WTC11 (cell line): ENCODE data around the gene U2AF2. TPM values are rescaled to one million over a fixed set of nuclear protein-coding genes. Genes with fewer than 3 reads are reported as not detected.

Experiments used
- ATAC-seq: fragments of 200-7000 bp; cut with Tn5 transposase; 2 replicates; pipeline ENCODE4 v1.10.0; 2021; ENCODE audit warnings: mild to moderate bottlenecking, moderate library complexity
- CTCF ChIA-PET: fragments of 300-600 bp; sonication (Branson Sonifier 250); formaldehyde crosslinking; loops from one replicate; lab custom pipeline; 2021; ENCODE audit warnings: antibody characterized with exemption; lab: Charles Lee
- POLR2A ChIA-PET: fragments of 350-600 bp; sonication (Branson Sonifier 250); formaldehyde crosslinking; loops from one replicate; lab custom pipeline; 2021; ENCODE audit warnings: antibody characterized with exemption; lab: Charles Lee
- DNase-seq: peaks from one replicate; pipeline ENCODE4 v3.0.0; 2021; ENCODE audit warnings: low spot score
- H3K27ac Mint-ChIP-seq: 2 replicates; pipeline ENCODE4 v1.8.0; 2021; ENCODE audit warnings: mixed read lengths
- H3K27me3 Mint-ChIP-seq: 2 replicates; pipeline ENCODE4 v1.8.0; 2021; ENCODE audit warnings: low read depth, mild to moderate bottlenecking, moderate library complexity, mixed read lengths
- H3K36me3 Mint-ChIP-seq: 2 replicates; pipeline ENCODE4 v1.8.0; 2021; ENCODE audit warnings: mixed read lengths
- H3K4me1 Mint-ChIP-seq: 2 replicates; pipeline ENCODE4 v1.8.0; 2022; ENCODE audit warnings: mixed read lengths
- H3K4me3 Mint-ChIP-seq: 2 replicates; pipeline ENCODE4 v1.8.0; 2021; ENCODE audit warnings: mild to moderate bottlenecking, moderate library complexity, mixed read lengths
- H3K9me3 Mint-ChIP-seq: 2 replicates; pipeline ENCODE4 v1.8.0; 2021; ENCODE audit warnings: mixed read lengths
- ATF1 ChIP-seq: sonication (generic); formaldehyde crosslinking; IDR thresholded peaks from 2 replicates; pipeline ENCODE4 v1.8.1; 2023; ENCODE audit warnings: mild to moderate bottlenecking, moderate library complexity, missing genetic modification reagents
- CBFB ChIP-seq: sonication (generic); formaldehyde crosslinking; IDR thresholded peaks from 2 replicates; pipeline ENCODE4 v1.8.1; 2022; ENCODE audit warnings: mild to moderate bottlenecking, low read depth, missing genetic modification reagents
- NFYB ChIP-seq: sonication (generic); formaldehyde crosslinking; conservative IDR thresholded peaks from 2 replicates; pipeline ENCODE4 v1.8.0; 2022; ENCODE audit warnings: low read depth, missing genetic modification reagents
- NR2C2 ChIP-seq: sonication (generic); formaldehyde crosslinking; IDR thresholded peaks from 2 replicates; pipeline ENCODE4 v1.8.0; 2022; ENCODE audit warnings: mild to moderate bottlenecking, missing genetic modification reagents
- OVOL2 ChIP-seq: fragments of 250-450 bp; sonication (Bioruptor Pico); IDR thresholded peaks from 2 replicates; pipeline ENCODE4 v1.9.0; 2021; ENCODE audit warnings: mild to moderate bottlenecking, borderline replicate concordance
- SOX15 ChIP-seq: fragments of 250-450 bp; sonication (Bioruptor Pico); IDR thresholded peaks from 2 replicates; pipeline ENCODE4 v1.9.0; 2021; ENCODE audit warnings: mild to moderate bottlenecking
- SP1 ChIP-seq: sonication (generic); formaldehyde crosslinking; conservative IDR thresholded peaks from 2 replicates; pipeline ENCODE4 v1.8.1; 2022; ENCODE audit warnings: missing genetic modification reagents
- ZBTB21 ChIP-seq: sonication (generic); formaldehyde crosslinking; IDR thresholded peaks from 2 replicates; pipeline ENCODE4 v1.8.1; 2023; ENCODE audit warnings: mild to moderate bottlenecking, missing genetic modification reagents, borderline replicate concordance
- ZNF232 ChIP-seq: sonication (generic); formaldehyde crosslinking; IDR thresholded peaks from 2 replicates; pipeline ENCODE4 v1.8.0; 2022; ENCODE audit warnings: mild to moderate bottlenecking, missing genetic modification reagents
- ZNF263 ChIP-seq: sonication (generic); formaldehyde crosslinking; IDR thresholded peaks from 2 replicates; pipeline ENCODE4 v1.8.1; 2022; ENCODE audit warnings: low read depth, mild to moderate bottlenecking, moderate library complexity, missing genetic modification reagents
- ZNF416 ChIP-seq: fragments of 250-450 bp; sonication (Bioruptor Pico); IDR thresholded peaks from 2 replicates; pipeline ENCODE4 v1.9.0; 2021; ENCODE audit warnings: mild to moderate bottlenecking, inconsistent platforms
- ZNF423 ChIP-seq: fragments of 250-450 bp; sonication (Bioruptor Pico); IDR thresholded peaks from 2 replicates; pipeline ENCODE4 v2.1.2; 2022; ENCODE audit warnings: mild to moderate bottlenecking, moderate library complexity
- total RNA-seq: library from RNA; stranded (reverse); gene quantifications from 3 replicates; pipeline ENCODE4 v1.2.3, GENCODE V29; 2021
- TF ChIP-seq, protein P1 (sequence below): sonication (generic); formaldehyde crosslinking; IDR thresholded peaks from 2 replicates; pipeline ENCODE4 v1.8.0; 2023; ENCODE audit warnings: missing genetic modification reagents
- TF ChIP-seq, protein P2 (sequence below): sonication (generic); formaldehyde crosslinking; IDR thresholded peaks from 2 replicates; pipeline ENCODE4 v1.8.0; 2023; ENCODE audit warnings: missing genetic modification reagents, mild to moderate bottlenecking, borderline replicate concordance
- TF ChIP-seq, protein P3 (sequence below): fragments of 250-450 bp; sonication (Bioruptor Pico); IDR thresholded peaks from 2 replicates; pipeline ENCODE4 v2.1.2; 2022; ENCODE audit warnings: mild to moderate bottlenecking, moderate library complexity
- TF ChIP-seq, protein P4 (sequence below): sonication (generic); formaldehyde crosslinking; IDR thresholded peaks from 2 replicates; pipeline ENCODE4 v1.8.0; 2022; ENCODE audit warnings: mild to moderate bottlenecking, missing genetic modification reagents
- TF ChIP-seq, protein P5 (sequence below): sonication (generic); formaldehyde crosslinking; IDR thresholded peaks from 2 replicates; pipeline ENCODE4 v1.8.0; 2022; ENCODE audit warnings: missing genetic modification reagents
- TF ChIP-seq, protein P6 (sequence below): sonication (generic); formaldehyde crosslinking; IDR thresholded peaks from 2 replicates; pipeline ENCODE4 v1.8.1; 2022; ENCODE audit warnings: mild to moderate bottlenecking, moderate library complexity, missing genetic modification reagents

U2AF2 gene
- total RNA-seq, 1 experiment from 2014 or later, result 302 TPM

DNA sequence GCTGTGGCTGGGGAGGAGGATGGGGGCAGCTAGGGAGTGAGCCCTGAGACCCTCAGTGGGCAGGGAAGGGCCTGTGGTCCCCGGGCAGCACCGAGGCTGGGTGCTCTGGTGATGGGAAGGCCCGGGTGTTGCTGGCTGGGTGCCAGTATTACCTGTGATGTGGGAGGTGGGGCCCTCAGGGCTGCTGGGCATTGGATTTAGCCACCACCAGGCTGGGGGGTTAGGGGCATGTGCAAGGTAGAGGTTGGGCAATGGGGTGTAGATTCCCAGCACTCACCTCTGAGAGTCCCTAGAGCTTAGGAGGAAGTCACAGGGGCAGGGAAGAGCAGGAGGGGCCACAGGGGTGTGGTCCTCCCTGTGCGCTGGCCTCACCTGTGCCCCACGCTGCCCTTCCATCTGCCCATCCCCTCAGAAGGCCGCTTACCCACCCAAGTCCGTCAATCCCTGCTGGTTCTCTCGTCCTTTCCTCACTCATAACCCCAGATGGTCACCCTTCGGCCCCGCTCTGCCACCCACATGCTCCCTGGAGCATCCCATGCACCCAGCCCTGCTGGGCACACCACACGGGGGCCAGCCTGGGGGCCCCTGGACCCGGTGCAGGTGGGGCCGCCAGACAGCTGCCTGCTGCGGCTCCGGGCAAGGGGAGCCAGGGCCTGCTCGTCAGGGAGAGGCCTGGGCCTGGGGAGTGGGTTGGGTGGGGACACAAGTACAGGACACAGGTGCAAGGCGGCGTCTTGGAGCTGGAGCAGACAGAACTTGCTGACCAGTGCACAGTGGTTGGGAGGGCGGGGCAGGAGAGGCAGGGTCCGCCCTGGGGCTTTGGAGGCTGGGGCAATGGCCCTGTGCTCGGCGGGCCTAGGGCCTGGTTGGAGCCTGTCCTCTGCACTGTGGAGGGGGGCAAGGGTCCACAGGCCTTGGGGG, 32.7 kb downstream of the U2AF2 start:
- H3K36me3 Mint-ChIP-seq, result peaks cover 8% of the 10 kb centered on the region; the same call in 1 of the 2 replicates
- TF ChIP-seq, protein P1, sequence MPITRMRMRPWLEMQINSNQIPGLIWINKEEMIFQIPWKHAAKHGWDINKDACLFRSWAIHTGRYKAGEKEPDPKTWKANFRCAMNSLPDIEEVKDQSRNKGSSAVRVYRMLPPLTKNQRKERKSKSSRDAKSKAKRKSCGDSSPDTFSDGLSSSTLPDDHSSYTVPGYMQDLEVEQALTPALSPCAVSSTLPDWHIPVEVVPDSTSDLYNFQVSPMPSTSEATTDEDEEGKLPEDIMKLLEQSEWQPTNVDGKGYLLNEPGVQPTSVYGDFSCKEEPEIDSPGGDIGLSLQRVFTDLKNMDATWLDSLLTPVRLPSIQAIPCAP (CRISPR knock-in tag), result no peak
- no peak for TF ChIP-seq ZBTB21 (CRISPR knock-in tag)
- TF ChIP-seq, protein P2, sequence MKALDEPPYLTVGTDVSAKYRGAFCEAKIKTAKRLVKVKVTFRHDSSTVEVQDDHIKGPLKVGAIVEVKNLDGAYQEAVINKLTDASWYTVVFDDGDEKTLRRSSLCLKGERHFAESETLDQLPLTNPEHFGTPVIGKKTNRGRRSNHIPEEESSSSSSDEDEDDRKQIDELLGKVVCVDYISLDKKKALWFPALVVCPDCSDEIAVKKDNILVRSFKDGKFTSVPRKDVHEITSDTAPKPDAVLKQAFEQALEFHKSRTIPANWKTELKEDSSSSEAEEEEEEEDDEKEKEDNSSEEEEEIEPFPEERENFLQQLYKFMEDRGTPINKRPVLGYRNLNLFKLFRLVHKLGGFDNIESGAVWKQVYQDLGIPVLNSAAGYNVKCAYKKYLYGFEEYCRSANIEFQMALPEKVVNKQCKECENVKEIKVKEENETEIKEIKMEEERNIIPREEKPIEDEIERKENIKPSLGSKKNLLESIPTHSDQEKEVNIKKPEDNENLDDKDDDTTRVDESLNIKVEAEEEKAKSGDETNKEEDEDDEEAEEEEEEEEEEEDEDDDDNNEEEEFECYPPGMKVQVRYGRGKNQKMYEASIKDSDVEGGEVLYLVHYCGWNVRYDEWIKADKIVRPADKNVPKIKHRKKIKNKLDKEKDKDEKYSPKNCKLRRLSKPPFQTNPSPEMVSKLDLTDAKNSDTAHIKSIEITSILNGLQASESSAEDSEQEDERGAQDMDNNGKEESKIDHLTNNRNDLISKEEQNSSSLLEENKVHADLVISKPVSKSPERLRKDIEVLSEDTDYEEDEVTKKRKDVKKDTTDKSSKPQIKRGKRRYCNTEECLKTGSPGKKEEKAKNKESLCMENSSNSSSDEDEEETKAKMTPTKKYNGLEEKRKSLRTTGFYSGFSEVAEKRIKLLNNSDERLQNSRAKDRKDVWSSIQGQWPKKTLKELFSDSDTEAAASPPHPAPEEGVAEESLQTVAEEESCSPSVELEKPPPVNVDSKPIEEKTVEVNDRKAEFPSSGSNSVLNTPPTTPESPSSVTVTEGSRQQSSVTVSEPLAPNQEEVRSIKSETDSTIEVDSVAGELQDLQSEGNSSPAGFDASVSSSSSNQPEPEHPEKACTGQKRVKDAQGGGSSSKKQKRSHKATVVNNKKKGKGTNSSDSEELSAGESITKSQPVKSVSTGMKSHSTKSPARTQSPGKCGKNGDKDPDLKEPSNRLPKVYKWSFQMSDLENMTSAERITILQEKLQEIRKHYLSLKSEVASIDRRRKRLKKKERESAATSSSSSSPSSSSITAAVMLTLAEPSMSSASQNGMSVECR (CRISPR knock-in tag), result no peak
- no peak for TF ChIP-seq ZNF416 (CRISPR knock-in tag)
- TF ChIP-seq, protein P3, sequence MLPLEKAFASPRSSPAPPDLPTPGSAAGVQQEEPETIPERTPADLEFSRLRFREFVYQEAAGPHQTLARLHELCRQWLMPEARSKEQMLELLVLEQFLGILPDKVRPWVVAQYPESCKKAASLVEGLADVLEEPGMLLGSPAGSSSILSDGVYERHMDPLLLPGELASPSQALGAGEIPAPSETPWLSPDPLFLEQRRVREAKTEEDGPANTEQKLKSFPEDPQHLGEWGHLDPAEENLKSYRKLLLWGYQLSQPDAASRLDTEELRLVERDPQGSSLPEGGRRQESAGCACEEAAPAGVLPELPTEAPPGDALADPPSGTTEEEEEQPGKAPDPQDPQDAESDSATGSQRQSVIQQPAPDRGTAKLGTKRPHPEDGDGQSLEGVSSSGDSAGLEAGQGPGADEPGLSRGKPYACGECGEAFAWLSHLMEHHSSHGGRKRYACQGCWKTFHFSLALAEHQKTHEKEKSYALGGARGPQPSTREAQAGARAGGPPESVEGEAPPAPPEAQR (CRISPR knock-in tag), result no peak
- TF ChIP-seq, protein P4, sequence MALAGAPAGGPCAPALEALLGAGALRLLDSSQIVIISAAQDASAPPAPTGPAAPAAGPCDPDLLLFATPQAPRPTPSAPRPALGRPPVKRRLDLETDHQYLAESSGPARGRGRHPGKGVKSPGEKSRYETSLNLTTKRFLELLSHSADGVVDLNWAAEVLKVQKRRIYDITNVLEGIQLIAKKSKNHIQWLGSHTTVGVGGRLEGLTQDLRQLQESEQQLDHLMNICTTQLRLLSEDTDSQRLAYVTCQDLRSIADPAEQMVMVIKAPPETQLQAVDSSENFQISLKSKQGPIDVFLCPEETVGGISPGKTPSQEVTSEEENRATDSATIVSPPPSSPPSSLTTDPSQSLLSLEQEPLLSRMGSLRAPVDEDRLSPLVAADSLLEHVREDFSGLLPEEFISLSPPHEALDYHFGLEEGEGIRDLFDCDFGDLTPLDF (CRISPR knock-in tag), result no peak
- TF ChIP-seq, protein P5, sequence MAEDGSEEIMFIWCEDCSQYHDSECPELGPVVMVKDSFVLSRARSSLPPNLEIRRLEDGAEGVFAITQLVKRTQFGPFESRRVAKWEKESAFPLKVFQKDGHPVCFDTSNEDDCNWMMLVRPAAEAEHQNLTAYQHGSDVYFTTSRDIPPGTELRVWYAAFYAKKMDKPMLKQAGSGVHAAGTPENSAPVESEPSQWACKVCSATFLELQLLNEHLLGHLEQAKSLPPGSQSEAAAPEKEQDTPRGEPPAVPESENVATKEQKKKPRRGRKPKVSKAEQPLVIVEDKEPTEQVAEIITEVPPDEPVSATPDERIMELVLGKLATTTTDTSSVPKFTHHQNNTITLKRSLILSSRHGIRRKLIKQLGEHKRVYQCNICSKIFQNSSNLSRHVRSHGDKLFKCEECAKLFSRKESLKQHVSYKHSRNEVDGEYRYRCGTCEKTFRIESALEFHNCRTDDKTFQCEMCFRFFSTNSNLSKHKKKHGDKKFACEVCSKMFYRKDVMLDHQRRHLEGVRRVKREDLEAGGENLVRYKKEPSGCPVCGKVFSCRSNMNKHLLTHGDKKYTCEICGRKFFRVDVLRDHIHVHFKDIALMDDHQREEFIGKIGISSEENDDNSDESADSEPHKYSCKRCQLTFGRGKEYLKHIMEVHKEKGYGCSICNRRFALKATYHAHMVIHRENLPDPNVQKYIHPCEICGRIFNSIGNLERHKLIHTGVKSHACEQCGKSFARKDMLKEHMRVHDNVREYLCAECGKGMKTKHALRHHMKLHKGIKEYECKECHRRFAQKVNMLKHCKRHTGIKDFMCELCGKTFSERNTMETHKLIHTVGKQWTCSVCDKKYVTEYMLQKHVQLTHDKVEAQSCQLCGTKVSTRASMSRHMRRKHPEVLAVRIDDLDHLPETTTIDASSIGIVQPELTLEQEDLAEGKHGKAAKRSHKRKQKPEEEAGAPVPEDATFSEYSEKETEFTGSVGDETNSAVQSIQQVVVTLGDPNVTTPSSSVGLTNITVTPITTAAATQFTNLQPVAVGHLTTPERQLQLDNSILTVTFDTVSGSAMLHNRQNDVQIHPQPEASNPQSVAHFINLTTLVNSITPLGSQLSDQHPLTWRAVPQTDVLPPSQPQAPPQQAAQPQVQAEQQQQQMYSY (CRISPR knock-in tag), result no peak
- TF ChIP-seq ZNF263 (CRISPR knock-in tag), result no peak
- no peak for TF ChIP-seq CBFB
- no peak for TF ChIP-seq ZNF423
- no peak for TF ChIP-seq ZNF232 (CRISPR knock-in tag)
- TF ChIP-seq NFYB, result no peak
- TF ChIP-seq NR2C2 (CRISPR knock-in tag), result no peak
- no peak for TF ChIP-seq SOX15 (CRISPR knock-in tag)
- TF ChIP-seq, protein P6, sequence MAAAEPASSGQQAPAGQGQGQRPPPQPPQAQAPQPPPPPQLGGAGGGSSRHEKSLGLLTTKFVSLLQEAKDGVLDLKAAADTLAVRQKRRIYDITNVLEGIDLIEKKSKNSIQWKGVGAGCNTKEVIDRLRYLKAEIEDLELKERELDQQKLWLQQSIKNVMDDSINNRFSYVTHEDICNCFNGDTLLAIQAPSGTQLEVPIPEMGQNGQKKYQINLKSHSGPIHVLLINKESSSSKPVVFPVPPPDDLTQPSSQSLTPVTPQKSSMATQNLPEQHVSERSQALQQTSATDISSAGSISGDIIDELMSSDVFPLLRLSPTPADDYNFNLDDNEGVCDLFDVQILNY (CRISPR knock-in tag), result no peak
- TF ChIP-seq ATF1 (CRISPR knock-in tag), result no peak
- no peak for TF ChIP-seq OVOL2 (CRISPR knock-in tag)
- TF ChIP-seq SP1, result no peak
- TF ChIP-seq, all 79 proteins: peak for 0

More for the DNA sequence above, 32.7 kb downstream of the U2AF2 start:
- ATAC-seq (no peak), DNase-seq (no peak)
- no peak overlapping the region for H3K4me3 Mint-ChIP-seq
- H3K27me3 Mint-ChIP-seq, result no peaks in the 10 kb centered on the region
- H3K9me3 Mint-ChIP-seq, result no peaks in the 10 kb centered on the region
- no peak overlapping the region for H3K27ac Mint-ChIP-seq
- H3K4me1 Mint-ChIP-seq, result no peaks in the 10 kb centered on the region
- CTCF ChIA-PET, result interaction anchor here (1.1 kb wide), 1 partner anchor 806 kb away, joined by 4 read pairs; no protein-coding TSS in a partner anchor
- POLR2A ChIA-PET, result no interaction called here
